ENCODE results near the gene CDIPT.
"Not testable (repeated sequence)": the region's sequence is repeated elsewhere in the genome, so short reads cannot be mapped to it uniquely, and the experiment has no call there.

CDIPT gene, protein sequence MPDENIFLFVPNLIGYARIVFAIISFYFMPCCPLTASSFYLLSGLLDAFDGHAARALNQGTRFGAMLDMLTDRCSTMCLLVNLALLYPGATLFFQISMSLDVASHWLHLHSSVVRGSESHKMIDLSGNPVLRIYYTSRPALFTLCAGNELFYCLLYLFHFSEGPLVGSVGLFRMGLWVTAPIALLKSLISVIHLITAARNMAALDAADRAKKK

GRCh38 chr16:29862884-29863668 lies at the start of gene CDIPT:
CDIPT (minus strand) TSS chr16:29863226; CDS start chr16:29862857, 369 bp downstream.
- peaks cover 9% of the 10 kb centered on the region for H3K4me1 ChIP-seq (ENCODE audit: low read length)
- no peaks in the 10 kb centered on the region for H3K9me3 ChIP-seq (ENCODE audit: insufficient read depth, low read length)
- H3K4me2 ChIP-seq (ENCODE audit: low read length) = peak within 1 kb of the TSS; percentile 98
- peak within 1 kb of the TSS; percentile 92 for H2AFZ ChIP-seq (ENCODE audit: low read depth, low read length)
- no peaks in the 10 kb centered on the region for H3K27me3 ChIP-seq (ENCODE audit: low read depth, low read length)
- peaks cover 10% of the 10 kb centered on the region for H3K79me2 ChIP-seq (ENCODE audit: low read length)
- H3K9ac ChIP-seq (ENCODE audit: low read length) = peak within 1 kb of the TSS; percentile 67
- H3K4me3 ChIP-seq (ENCODE audit: low read length) = peak within 1 kb of the TSS; percentile 84
- peak within 1 kb of the TSS; percentile 59 for H3K27ac ChIP-seq (ENCODE audit: low read length)
- no peaks in the 10 kb centered on the region for H4K20me1 ChIP-seq (ENCODE audit: insufficient read depth, low read length)
- TF ChIP-seq, protein P1, sequence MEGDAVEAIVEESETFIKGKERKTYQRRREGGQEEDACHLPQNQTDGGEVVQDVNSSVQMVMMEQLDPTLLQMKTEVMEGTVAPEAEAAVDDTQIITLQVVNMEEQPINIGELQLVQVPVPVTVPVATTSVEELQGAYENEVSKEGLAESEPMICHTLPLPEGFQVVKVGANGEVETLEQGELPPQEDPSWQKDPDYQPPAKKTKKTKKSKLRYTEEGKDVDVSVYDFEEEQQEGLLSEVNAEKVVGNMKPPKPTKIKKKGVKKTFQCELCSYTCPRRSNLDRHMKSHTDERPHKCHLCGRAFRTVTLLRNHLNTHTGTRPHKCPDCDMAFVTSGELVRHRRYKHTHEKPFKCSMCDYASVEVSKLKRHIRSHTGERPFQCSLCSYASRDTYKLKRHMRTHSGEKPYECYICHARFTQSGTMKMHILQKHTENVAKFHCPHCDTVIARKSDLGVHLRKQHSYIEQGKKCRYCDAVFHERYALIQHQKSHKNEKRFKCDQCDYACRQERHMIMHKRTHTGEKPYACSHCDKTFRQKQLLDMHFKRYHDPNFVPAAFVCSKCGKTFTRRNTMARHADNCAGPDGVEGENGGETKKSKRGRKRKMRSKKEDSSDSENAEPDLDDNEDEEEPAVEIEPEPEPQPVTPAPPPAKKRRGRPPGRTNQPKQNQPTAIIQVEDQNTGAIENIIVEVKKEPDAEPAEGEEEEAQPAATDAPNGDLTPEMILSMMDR (IDR thresholded peaks at IDR 0.05; ENCODE audit: low read depth, low read length) = peak; percentile 71
- TF ChIP-seq EZH2phosphoT487 (IDR thresholded peaks at IDR 0.05; ENCODE audit: low read depth) = no peak
- H3K36me3 ChIP-seq (replicated peaks; ENCODE audit: low read depth, low read length) = peaks cover 3% of the 10 kb centered on the region

DNA sequence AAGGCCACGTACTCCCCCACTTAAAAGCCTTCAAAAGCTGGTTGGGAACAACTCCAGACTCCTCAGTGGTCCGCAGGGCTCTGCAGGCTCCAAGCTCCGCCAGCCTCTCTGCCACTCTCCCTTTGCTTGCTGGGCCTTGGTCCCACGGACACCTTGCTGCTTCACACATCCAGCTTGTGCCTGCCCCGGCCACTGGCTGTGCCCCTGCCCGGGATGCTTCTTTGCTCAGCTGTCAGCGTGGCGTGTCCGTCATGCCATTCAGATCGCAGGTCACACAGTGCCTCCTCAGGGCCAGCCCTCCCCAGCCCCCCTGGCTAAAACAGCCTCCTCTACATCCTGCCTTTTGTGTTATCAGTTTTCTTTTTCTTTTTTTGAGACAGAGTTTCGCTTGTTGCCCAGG lies 49.1 kb upstream of the CDIPT start:
- no peak overlapping the region for H2AFZ ChIP-seq (ENCODE audit: low read depth, low read length)
- no peaks in the 10 kb centered on the region for H4K20me1 ChIP-seq (ENCODE audit: insufficient read depth, low read length)
- H3K36me3 ChIP-seq (replicated peaks; ENCODE audit: low read depth, low read length) = peaks cover 10% of the 10 kb centered on the region
- H3K79me2 ChIP-seq (ENCODE audit: low read length) = no peaks in the 10 kb centered on the region
- H3K9ac ChIP-seq (ENCODE audit: low read length) = no peak overlapping the region
- TF ChIP-seq EZH2phosphoT487 (IDR thresholded peaks at IDR 0.05; ENCODE audit: low read depth) = no peak
- TF ChIP-seq, protein P1 (IDR thresholded peaks at IDR 0.05; ENCODE audit: low read depth, low read length) = no peak
- no peak overlapping the region for H3K4me3 ChIP-seq (ENCODE audit: low read length)
- H3K9me3 ChIP-seq (ENCODE audit: insufficient read depth, low read length) = no peaks in the 10 kb centered on the region
- no peak overlapping the region for H3K4me2 ChIP-seq (ENCODE audit: low read length)
- H3K27ac ChIP-seq (ENCODE audit: low read length) = no peak overlapping the region
- no peaks in the 10 kb centered on the region for H3K4me1 ChIP-seq (ENCODE audit: low read length)
- no peaks in the 10 kb centered on the region for H3K27me3 ChIP-seq (ENCODE audit: low read depth, low read length)

DNA sequence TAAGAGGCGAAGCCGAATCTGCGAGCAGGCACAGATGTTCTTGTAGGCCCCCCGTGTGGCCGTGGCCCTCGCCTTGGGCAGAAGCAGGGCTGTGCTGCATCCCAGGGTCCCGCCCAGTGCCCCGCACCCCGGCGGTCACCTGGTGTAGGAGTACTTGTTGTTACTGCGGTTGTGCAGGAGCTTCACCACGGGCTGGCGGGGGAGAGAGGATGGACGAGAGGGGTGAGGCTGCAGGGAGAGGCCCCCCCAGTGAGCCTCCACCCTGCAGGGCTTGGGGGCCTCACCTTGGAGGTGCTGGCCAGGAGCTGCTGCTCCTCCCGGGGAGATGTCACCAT lies 48.6 kb upstream of the CDIPT start:
- Histone ChIP-seq H2AFZ (ENCODE audit: low read depth, low read length) (no peak overlapping the region), H3K4me1 (ENCODE audit: low read length) (no peaks in the 10 kb centered on the region), H3K4me2 (ENCODE audit: low read length) (no peak overlapping the region), H3K79me2 (ENCODE audit: low read length) (no peaks in the 10 kb centered on the region), H3K9me3 (ENCODE audit: insufficient read depth, low read length) (no peaks in the 10 kb centered on the region), H3K27me3 (ENCODE audit: low read depth, low read length) (no peaks in the 10 kb centered on the region), H3K27ac (ENCODE audit: low read length) (no peak overlapping the region), H3K4me3 (ENCODE audit: low read length) (no peak overlapping the region), H3K36me3 (replicated peaks; ENCODE audit: low read depth, low read length) (peaks cover 6% of the 10 kb centered on the region), H4K20me1 (ENCODE audit: insufficient read depth, low read length) (no peaks in the 10 kb centered on the region), H3K9ac (ENCODE audit: low read length) (no peak overlapping the region)
- TF ChIP-seq EZH2phosphoT487 (IDR thresholded peaks at IDR 0.05; ENCODE audit: low read depth) = no peak
- TF ChIP-seq, protein P1 (IDR thresholded peaks at IDR 0.05; ENCODE audit: low read depth, low read length) = no peak

DNA sequence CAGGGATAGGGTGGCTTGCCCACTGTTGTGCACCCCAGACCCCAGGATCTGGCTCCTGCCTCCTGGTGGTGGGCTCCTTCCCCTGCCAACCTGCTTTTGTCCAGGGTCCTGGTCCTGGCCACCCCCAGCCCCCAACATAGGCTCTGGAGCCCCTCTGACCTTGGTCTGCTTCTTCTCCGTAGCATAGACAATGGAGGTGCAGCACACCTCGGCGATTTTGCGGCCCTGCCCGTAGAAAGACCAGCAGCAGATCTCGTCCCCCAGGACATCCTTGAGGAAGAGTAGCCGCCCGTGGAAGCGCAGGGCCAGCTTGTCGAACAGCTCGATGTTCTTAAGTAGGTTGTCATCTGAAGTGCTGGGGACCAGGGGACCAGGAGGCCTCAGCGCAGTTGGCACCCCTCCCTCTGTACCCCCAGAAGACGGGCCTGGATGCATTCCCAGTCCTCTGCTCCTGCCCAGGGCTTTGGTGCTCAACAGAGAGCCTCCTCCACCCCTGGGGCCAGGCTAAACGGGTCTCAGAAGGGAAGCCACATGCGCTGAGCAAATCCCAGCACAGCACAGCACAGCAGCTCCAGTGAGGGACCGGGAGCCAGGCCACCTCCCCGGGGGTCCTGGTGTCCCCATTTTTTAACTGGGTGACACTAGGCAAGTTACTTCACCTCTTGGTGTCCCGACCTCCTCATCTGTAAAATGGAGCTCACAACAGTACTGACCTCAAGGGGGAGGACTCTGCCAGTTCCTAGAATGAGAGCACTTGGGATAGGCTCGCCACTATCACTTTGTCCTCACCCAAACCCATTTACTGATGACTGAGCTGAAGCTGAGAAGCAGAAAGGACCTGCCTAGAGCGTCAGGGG lies 48.0 kb upstream of the CDIPT start:
- H3K4me1 ChIP-seq (ENCODE audit: low read length) = no peaks in the 10 kb centered on the region
- no peaks in the 10 kb centered on the region for H3K9me3 ChIP-seq (ENCODE audit: insufficient read depth, low read length)
- peaks cover 5% of the 10 kb centered on the region for H3K36me3 ChIP-seq (replicated peaks; ENCODE audit: low read depth, low read length)
- no peak overlapping the region for H3K27ac ChIP-seq (ENCODE audit: low read length)
- no peak overlapping the region for H3K4me2 ChIP-seq (ENCODE audit: low read length)
- no peak overlapping the region for H3K4me3 ChIP-seq (ENCODE audit: low read length)
- H3K79me2 ChIP-seq (ENCODE audit: low read length) = no peaks in the 10 kb centered on the region
- H3K27me3 ChIP-seq (ENCODE audit: low read depth, low read length) = no peaks in the 10 kb centered on the region
- no peaks in the 10 kb centered on the region for H4K20me1 ChIP-seq (ENCODE audit: insufficient read depth, low read length)
- no peak overlapping the region for H2AFZ ChIP-seq (ENCODE audit: low read depth, low read length)
- TF ChIP-seq, protein P1 (IDR thresholded peaks at IDR 0.05; ENCODE audit: low read depth, low read length) = no peak
- no peak for TF ChIP-seq EZH2phosphoT487 (IDR thresholded peaks at IDR 0.05; ENCODE audit: low read depth)
- no peak overlapping the region for H3K9ac ChIP-seq (ENCODE audit: low read length)

DNA sequence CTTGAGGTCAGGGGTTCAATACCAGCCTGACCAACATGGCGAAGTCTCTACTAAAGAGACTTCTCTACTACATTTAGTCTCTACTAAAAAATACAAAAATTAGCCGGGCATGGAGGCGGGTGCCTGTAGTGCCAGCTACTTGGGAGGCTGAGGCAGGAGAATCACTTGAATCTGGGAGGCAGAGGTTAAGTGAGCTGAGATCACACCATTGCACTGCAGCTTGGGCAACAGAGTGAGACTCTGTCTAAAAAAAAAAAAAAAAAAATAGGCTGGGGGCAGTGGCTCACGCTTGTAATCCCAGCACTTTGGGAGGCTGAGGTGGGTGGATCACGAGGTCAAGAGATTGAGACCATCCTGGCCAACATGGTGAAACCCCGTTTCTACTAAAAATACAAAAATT lies 46.8 kb upstream of the CDIPT start:
- H3K9me3 ChIP-seq (ENCODE audit: insufficient read depth, low read length); H3K9ac ChIP-seq (ENCODE audit: low read length); H3K27me3 ChIP-seq (ENCODE audit: low read depth, low read length); H3K4me1 ChIP-seq (ENCODE audit: low read length); H2AFZ ChIP-seq (ENCODE audit: low read depth, low read length); H3K27ac ChIP-seq (ENCODE audit: low read length); H3K36me3 ChIP-seq (replicated peaks; ENCODE audit: low read depth, low read length); H4K20me1 ChIP-seq (ENCODE audit: insufficient read depth, low read length); H3K79me2 ChIP-seq (ENCODE audit: low read length); H3K4me3 ChIP-seq (ENCODE audit: low read length); H3K4me2 ChIP-seq (ENCODE audit: low read length): not testable (repeated sequence)
